Stomach (tissue), 4 donors: ENCODE results near the gene ZNRF3.

Experiments
- CTCF ChIP-seq, 7 experiments: fragments of 450-650 bp in 4 of 7; fragments of 200-600 bp in 3 of 7; sonication (generic) in 3 of 7; IDR thresholded peaks; one replicate each; pipeline ENCODE4 v1.5.1; 2016 to 2019; ENCODE audit warnings: antibody characterized with exemption in 7 of 7, control low read depth in 2 of 7, mild to moderate bottlenecking in 1 of 7
- EP300 ChIP-seq: sonication (generic); formaldehyde crosslinking; IDR thresholded peaks from one replicate; pipeline ENCODE4 v1.6.1; 2017; ENCODE audit warnings: antibody characterized with exemption
- POLR2A ChIP-seq, 4 donors: fragments of 450-650 bp; IDR thresholded peaks; one replicate each; pipeline ENCODE4 v1.6.1; 2016; ENCODE audit warnings: antibody characterized with exemption in 4 of 4, control low read depth in 2 of 4, mild to moderate bottlenecking in 1 of 4, moderate library complexity in 1 of 4
- POLR2AphosphoS5 ChIP-seq, 3 donors: sonication (generic); formaldehyde crosslinking; IDR thresholded peaks; one replicate each; pipeline ENCODE4 v1.6.1; 2016; ENCODE audit warnings: antibody characterized with exemption in 3 of 3

DNA sequence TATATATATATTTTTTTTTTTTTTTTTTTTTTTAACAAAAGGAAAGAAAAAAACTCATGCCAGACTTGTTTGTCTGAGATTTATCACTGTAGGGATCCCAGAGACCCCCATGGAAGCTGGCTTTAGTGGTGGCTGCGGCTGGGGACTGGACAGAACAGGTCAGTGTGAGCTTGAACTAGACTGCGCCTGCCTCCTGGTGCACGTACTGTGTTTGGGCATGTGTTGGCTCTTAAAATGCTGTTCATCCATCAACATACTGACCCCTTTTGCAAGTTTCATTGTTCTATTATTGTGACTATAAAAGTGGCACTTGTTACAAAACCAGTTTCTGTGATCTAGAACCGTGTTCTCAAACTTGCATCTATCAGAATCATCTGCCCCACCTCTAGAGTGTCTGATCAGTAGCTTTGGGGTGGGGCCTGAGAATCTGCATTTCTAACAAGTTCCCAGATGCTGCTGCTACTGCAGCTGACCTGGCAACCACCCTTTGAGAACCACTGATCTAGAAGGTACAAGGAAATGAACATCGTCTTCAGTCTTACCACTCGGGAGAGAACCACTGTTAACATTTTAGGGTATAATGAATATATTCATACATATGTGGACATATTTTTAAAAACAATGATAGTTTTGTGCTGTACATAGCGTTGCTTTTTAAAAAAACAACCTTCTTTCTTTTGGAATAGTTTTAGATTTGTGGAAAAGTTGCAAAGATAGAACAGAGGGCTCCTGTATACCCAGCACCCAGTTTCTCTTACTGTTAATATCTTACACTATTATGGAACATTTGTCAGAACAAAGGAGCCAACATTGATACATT lies 54.0 kb downstream of the ZNRF3 start:
- no peak for TF ChIP-seq CTCF (IDR thresholded peaks at IDR 0.05)
- TF ChIP-seq POLR2A (IDR thresholded peaks at IDR 0.05), result no peak
- TF ChIP-seq EP300, result no peak
- TF ChIP-seq POLR2AphosphoS5 (IDR thresholded peaks at IDR 0.05), result no peak
